ES-I3 (cell line): ENCODE measurements around the gene TPPP.

Source experiments
- H3K36me3 ChIP-seq: 2 replicates; pipeline ENCODE4 v1.6.1; 2013; ENCODE audit warnings: mild to moderate bottlenecking, low read length, control low read depth, moderate library complexity; ENCODE audit not compliant: insufficient read depth
- H3K4me1 ChIP-seq: 2 replicates; pipeline ENCODE4 v1.6.1; 2013; ENCODE audit warnings: mild to moderate bottlenecking, control low read depth, low read length; ENCODE audit not compliant: insufficient read depth
- H3K9ac ChIP-seq: 2 replicates; pipeline ENCODE4 v1.6.1; 2013; ENCODE audit warnings: low read depth, mild to moderate bottlenecking, low read length, moderate library complexity
- H3K9me3 ChIP-seq: 2 replicates; pipeline ENCODE4 v1.6.1; 2013; ENCODE audit warnings: mild to moderate bottlenecking, low read length, moderate library complexity; ENCODE audit not compliant: control insufficient read depth, insufficient read depth

TPPP gene

GRCh38 chr5:675871-676698 is 17.1 kb downstream of the TPPP start:
- Histone ChIP-seq H3K9me3 (no peaks in the 10 kb centered on the region), H3K4me1 (no peaks in the 10 kb centered on the region; the same call in 1 of the 2 replicates), H3K9ac (no peak overlapping the region), H3K36me3 (no peaks in the 10 kb centered on the region)

GRCh38 chr5:675111-675870 is 17.9 kb downstream of the TPPP start:
- Histone ChIP-seq H3K4me1 (peaks cover 3% of the 10 kb centered on the region; the same call in 1 of the 2 replicates), H3K36me3 (no peaks in the 10 kb centered on the region), H3K9ac (no peak overlapping the region), H3K9me3 (no peaks in the 10 kb centered on the region)

- H3K4me1 ChIP-seq: peaks cover 3% of the 10 kb centered on the region; the same call in 1 of the 2 replicates
- H3K9me3 ChIP-seq: no peaks in the 10 kb centered on the region
- H3K9ac ChIP-seq: no peak overlapping the region
- no peaks in the 10 kb centered on the region for H3K36me3 ChIP-seq
Observed at GRCh38 chr5:674630-675011, 18.5 kb downstream of the TPPP start.

GRCh38 chr5:673831-674629 is 19.1 kb downstream of the TPPP start:
- H3K9me3 ChIP-seq: no peaks in the 10 kb centered on the region
- H3K9ac ChIP-seq: no peak overlapping the region
- peaks cover 3% of the 10 kb centered on the region; the same call in 1 of the 2 replicates for H3K4me1 ChIP-seq
- H3K36me3 ChIP-seq: no peaks in the 10 kb centered on the region

- Histone ChIP-seq H3K4me1 (peaks cover 3% of the 10 kb centered on the region; the same call in 1 of the 2 replicates), H3K9me3 (no peaks in the 10 kb centered on the region), H3K9ac (no peak overlapping the region), H3K36me3 (no peaks in the 10 kb centered on the region)
Observed at GRCh38 chr5:673161-673830, 19.9 kb downstream of the TPPP start.

GRCh38 chr5:672329-673160 is 20.6 kb downstream of the TPPP start:
- H3K36me3 ChIP-seq: no peaks in the 10 kb centered on the region
- peaks cover 3% of the 10 kb centered on the region; the same call in 1 of the 2 replicates for H3K4me1 ChIP-seq
- H3K9ac ChIP-seq: no peak overlapping the region
- no peaks in the 10 kb centered on the region for H3K9me3 ChIP-seq

- Histone ChIP-seq H3K36me3 (no peaks in the 10 kb centered on the region), H3K4me1 (peaks cover 3% of the 10 kb centered on the region; the same call in 1 of the 2 replicates), H3K9ac (no peak overlapping the region), H3K9me3 (no peaks in the 10 kb centered on the region)
Observed at GRCh38 chr5:671459-672328, 21.5 kb downstream of the TPPP start.

- H3K36me3 ChIP-seq: no peaks in the 10 kb centered on the region
- peaks cover 3% of the 10 kb centered on the region; the same call in 1 of the 2 replicates for H3K4me1 ChIP-seq
- H3K9me3 ChIP-seq: no peaks in the 10 kb centered on the region
- H3K9ac ChIP-seq: no peak overlapping the region
Observed at GRCh38 chr5:670396-671270, 22.5 kb downstream of the TPPP start.

- no peaks in the 10 kb centered on the region for H3K36me3 ChIP-seq
- no peak overlapping the region for H3K9ac ChIP-seq
- H3K9me3 ChIP-seq: no peaks in the 10 kb centered on the region
- peaks cover 3% of the 10 kb centered on the region; the same call in 1 of the 2 replicates for H3K4me1 ChIP-seq
Observed at GRCh38 chr5:669842-670395, 23.2 kb downstream of the TPPP start.

- peaks cover 3% of the 10 kb centered on the region; the same call in 1 of the 2 replicates for H3K4me1 ChIP-seq
Observed at GRCh38 chr5:669111-669841, 23.9 kb downstream of the TPPP start.

More at GRCh38 chr5:669111-669841, 23.9 kb downstream of the TPPP start:
- no peaks in the 10 kb centered on the region for H3K9me3 ChIP-seq
- H3K36me3 ChIP-seq: no peaks in the 10 kb centered on the region
- H3K9ac ChIP-seq: no peak overlapping the region
